Natural killer cell (primary cell): ENCODE results near the gene COG3. TPM values are rescaled to one million over a fixed set of nuclear protein-coding genes. Genes with fewer than 3 reads are reported as not detected.

Experiments used
- ATAC-seq, 3 donors: fragments of 150-1000 bp in 2 of 3; fragments of 200-7000 bp in 1 of 3; cut with Tn5 transposase; 1 replicate in 1 of 3; 2 replicates in 2 of 3; pipeline ENCODE4 v1.10.0; 2021; ENCODE audit warnings: mild to moderate bottlenecking in 2 of 3, moderate library complexity in 2 of 3
- DNase-seq, 2 donors: peaks; one replicate each; pipeline versions ENCODE4 v3.0.0 to v3.0.0-alpha.2; 2013 to 2021; ENCODE audit warnings: mixed read lengths in 1 of 2
- H3K27ac ChIP-seq: one replicate; pipeline ENCODE4 v1.5.1; 2013; ENCODE audit warnings: mild to moderate bottlenecking, low read length
- H3K27me3 ChIP-seq: one replicate; pipeline ENCODE4 v1.6.1; 2013; ENCODE audit warnings: low read length; ENCODE audit not compliant: control insufficient read depth, insufficient read depth
- H3K36me3 ChIP-seq: one replicate; pipeline ENCODE4 v1.6.1; 2013; ENCODE audit warnings: low read length; ENCODE audit not compliant: control insufficient read depth, insufficient read depth
- H3K4me1 ChIP-seq: one replicate; pipeline ENCODE4 v1.6.1; 2013; ENCODE audit warnings: low read length; ENCODE audit not compliant: control insufficient read depth, insufficient read depth
- H3K4me3 ChIP-seq: one replicate; pipeline ENCODE4 v1.5.1; 2013; ENCODE audit warnings: low read length
- H3K9me3 ChIP-seq: one replicate; pipeline ENCODE4 v1.6.1; 2013; ENCODE audit warnings: low read length; ENCODE audit not compliant: control insufficient read depth, insufficient read depth
- H3K27ac Mint-ChIP-seq, 2 donors: one replicate each; pipeline ENCODE4 v1.8.0; 2022; ENCODE audit warnings: mild to moderate bottlenecking in 2 of 2, mixed read lengths in 2 of 2, moderate library complexity in 1 of 2
- H3K27me3 Mint-ChIP-seq, 2 donors: one replicate each; pipeline ENCODE4 v1.8.0; 2022; ENCODE audit warnings: low read depth in 2 of 2, mixed read lengths in 2 of 2
- H3K36me3 Mint-ChIP-seq: one replicate; pipeline ENCODE4 v1.8.0; 2022; ENCODE audit warnings: mixed read lengths
- H3K4me1 Mint-ChIP-seq, 2 donors: one replicate each; pipeline ENCODE4 v1.8.0; 2022; ENCODE audit warnings: mixed read lengths in 2 of 2
- H3K4me3 Mint-ChIP-seq: one replicate; pipeline ENCODE4 v1.8.0; 2022; ENCODE audit warnings: mild to moderate bottlenecking, moderate library complexity, mixed read lengths
- H3K9me3 Mint-ChIP-seq, 2 donors: one replicate each; pipeline ENCODE4 v1.8.0; 2022; ENCODE audit warnings: mixed read lengths in 2 of 2
- CTCF ChIP-seq: fragments of 200-600 bp; IDR thresholded peaks from one replicate; pipeline ENCODE4 v1.8.0; 2022; ENCODE audit warnings: antibody characterized with exemption
- WGBS: methylation state at CpG from one replicate; pipeline ENCODE4 v1.1.7; 2013; ENCODE audit warnings: missing lambda C conversion rate; ENCODE audit not compliant: insufficient coverage; 5-methylcytosine and 5-hydroxymethylcytosine counted together
- intact Hi-C: fragments of 100-400 bp; cut with micrococcal nuclease; formaldehyde crosslinking; loops from one replicate; pipeline ENCODE4 v1.14.2; 2022
- total RNA-seq, 4 donors: library from RNA; stranded (reverse); fragments of 120-200 nt in 1 of 4; gene quantifications; one replicate each; pipeline versions ENCODE4 v1.2.3 to v1.2.4, GENCODE V29; 2013 to 2022

The COG3 gene
- total RNA-seq, 3 donors from 2014 or later (not counting 1 experiment from before 2014, with no cell fraction given): 48.8 to 58.1 (median 55.6) TPM

GRCh38 chr13:45512098-45512496 lies 47.4 kb downstream of the COG3 start:
- intact Hi-C loops: no loop called here
- Mint-ChIP-seq H3K36me3 (no peaks in the 10 kb centered on the region), H3K27ac (peak overlapping the region; percentile 65 to 67), H3K4me3 (no peak overlapping the region), H3K4me1 (peaks cover 4 to 11% of the 10 kb centered on the region in 2 donors), H3K9me3 (no peaks in the 10 kb centered on the region), H3K27me3 (no peaks in the 10 kb centered on the region)
- Histone ChIP-seq H3K9me3 (no peaks in the 10 kb centered on the region), H3K4me3 (no peak overlapping the region), H3K27ac (no peak overlapping the region), H3K4me1 (no peaks in the 10 kb centered on the region), H3K36me3 (peaks cover 60% of the 10 kb centered on the region), H3K27me3 (no peaks in the 10 kb centered on the region)
- DNase-seq (no peak), ATAC-seq (no peak)
- TF ChIP-seq CTCF: no peak
- WGBS: no CpG with 5 or more reads among the region's 1 CpG

GRCh38 chr13:45516757-45517156 lies 52.0 kb downstream of the COG3 start:
- no CpG with 5 or more reads among the region's 2 CpGs for WGBS
- peaks cover 0 to 4% of the 10 kb centered on the region in 2 donors for H3K4me1 Mint-ChIP-seq
- DNase-seq (no peak), ATAC-seq (no peak)
- no peaks in the 10 kb centered on the region for H3K27me3 Mint-ChIP-seq
- no peak overlapping the region for H3K4me3 Mint-ChIP-seq
- H3K27ac Mint-ChIP-seq: no peak overlapping the region
- intact Hi-C loops: no loop called here
- H3K9me3 Mint-ChIP-seq: no peaks in the 10 kb centered on the region
- no peaks in the 10 kb centered on the region for H3K9me3 ChIP-seq
- TF ChIP-seq CTCF: no peak
- H3K36me3 ChIP-seq: peaks cover 71% of the 10 kb centered on the region
- H3K27me3 ChIP-seq: no peaks in the 10 kb centered on the region
- H3K36me3 Mint-ChIP-seq: peaks cover 7% of the 10 kb centered on the region
- no peaks in the 10 kb centered on the region for H3K4me1 ChIP-seq
- no peak overlapping the region for H3K27ac ChIP-seq
- no peak overlapping the region for H3K4me3 ChIP-seq

GRCh38 chr13:45518525-45519245 lies 53.9 kb downstream of the COG3 start:
- Histone ChIP-seq H3K36me3 (peaks cover 74% of the 10 kb centered on the region), H3K9me3 (no peaks in the 10 kb centered on the region), H3K27ac (no peak overlapping the region), H3K4me3 (no peak overlapping the region), H3K4me1 (no peaks in the 10 kb centered on the region), H3K27me3 (no peaks in the 10 kb centered on the region)
- TF ChIP-seq CTCF: no peak
- no peaks in the 10 kb centered on the region for H3K27me3 Mint-ChIP-seq
- H3K9me3 Mint-ChIP-seq: no peaks in the 10 kb centered on the region
- WGBS: 93% methylated on average over 4 of the region's 4 CpGs
- H3K4me3 Mint-ChIP-seq: no peak overlapping the region
- peaks cover 7% of the 10 kb centered on the region for H3K36me3 Mint-ChIP-seq
- peaks cover 0 to 9% of the 10 kb centered on the region in 2 donors for H3K4me1 Mint-ChIP-seq
- no peak for DNase-seq
- no peak for ATAC-seq
- H3K27ac Mint-ChIP-seq: no peak overlapping the region
- intact Hi-C loops: no loop called here

- Mint-ChIP-seq H3K4me1 (peaks cover 0 to 9% of the 10 kb centered on the region in 2 donors), H3K9me3 (no peaks in the 10 kb centered on the region), H3K27ac (peak overlapping the region in 1 of 2 donors; percentile 68), H3K4me3 (no peak overlapping the region), H3K36me3 (peaks cover 7% of the 10 kb centered on the region), H3K27me3 (no peaks in the 10 kb centered on the region)
- peaks cover 74% of the 10 kb centered on the region for H3K36me3 ChIP-seq
- H3K27ac ChIP-seq: no peak overlapping the region
- TF ChIP-seq CTCF: no peak
- H3K27me3 ChIP-seq: no peaks in the 10 kb centered on the region
- no peaks in the 10 kb centered on the region for H3K4me1 ChIP-seq
- H3K4me3 ChIP-seq: no peak overlapping the region
- intact Hi-C loops: no loop called here
- ATAC-seq (no peak), DNase-seq (no peak)
- WGBS: 100% methylated on average over 1 of the region's 4 CpGs
- H3K9me3 ChIP-seq: no peaks in the 10 kb centered on the region
Observed at GRCh38 chr13:45519493-45519892, 54.8 kb downstream of the COG3 start.
